HepG2 (cell line): ENCODE measurements around the gene RCBTB1. TPM values are rescaled to one million over a fixed set of nuclear protein-coding genes. Genes with fewer than 3 reads are reported as not detected.

Experiments
- AGO2 ChIP-seq: fragments of 200-400 bp; formaldehyde crosslinking; optimal IDR thresholded peaks from 2 replicates; pipeline ENCODE3; 2017; ENCODE audit warnings: mild to moderate bottlenecking, low read depth, low read length, moderate library complexity
- FOXO1 ChIP-seq: sonication (generic); formaldehyde crosslinking; IDR thresholded peaks from 2 replicates; pipeline ENCODE4 v1.4.0; 2020; ENCODE audit warnings: missing genetic modification reagents
- KDM3A ChIP-seq: IDR thresholded peaks from 2 replicates; pipeline ENCODE4 v1.6.1; 2018; ENCODE audit warnings: low read depth, missing compliant biosample characterization
- MXD4 ChIP-seq: IDR thresholded peaks from 2 replicates; pipeline ENCODE4 v1.6.1; 2016; ENCODE audit warnings: mild to moderate bottlenecking, missing biosample characterization, missing genetic modification reagents
- NAIF1 ChIP-seq: sonication (generic); formaldehyde crosslinking; IDR thresholded peaks from 2 replicates; pipeline ENCODE4 v1.5.0; 2020; ENCODE audit warnings: mild to moderate bottlenecking, missing genetic modification reagents, borderline replicate concordance
- NFKBIZ ChIP-seq: IDR thresholded peaks from 2 replicates; pipeline ENCODE4 v1.6.1; 2018; ENCODE audit warnings: missing genetic modification reagents, missing compliant biosample characterization
- PAX8 ChIP-seq: sonication (generic); formaldehyde crosslinking; IDR thresholded peaks from 2 replicates; pipeline ENCODE4 v1.8.0; 2022; ENCODE audit warnings: mild to moderate bottlenecking, missing genetic modification reagents, borderline replicate concordance
- SIX1 ChIP-seq: sonication (generic); formaldehyde crosslinking; IDR thresholded peaks from 2 replicates; pipeline ENCODE4 v1.4.0; 2020; ENCODE audit warnings: missing genetic modification reagents, borderline replicate concordance
- STAT5B ChIP-seq: sonication (generic); formaldehyde crosslinking; IDR thresholded peaks from 2 replicates; pipeline ENCODE4 v1.4.0; 2020; ENCODE audit warnings: missing genetic modification reagents
- ZNF12 ChIP-seq: sonication (generic); formaldehyde crosslinking; IDR thresholded peaks from 2 replicates; pipeline ENCODE4 v1.5.0; 2020; ENCODE audit warnings: missing genetic modification reagents
- ZNF33A ChIP-seq: sonication (generic); formaldehyde crosslinking; IDR thresholded peaks from 2 replicates; pipeline ENCODE4 v1.5.1; 2020; ENCODE audit warnings: missing genetic modification reagents, mild to moderate bottlenecking, moderate library complexity, borderline replicate concordance
- ZNF552 ChIP-seq: sonication (generic); formaldehyde crosslinking; IDR thresholded peaks from 2 replicates; pipeline ENCODE4 v1.9.0; 2022; ENCODE audit warnings: missing genetic modification reagents, mild to moderate bottlenecking, borderline replicate concordance
- ZNF83 ChIP-seq: sonication (generic); formaldehyde crosslinking; IDR thresholded peaks from 2 replicates; pipeline ENCODE4 v1.4.0; 2020; ENCODE audit warnings: missing genetic modification reagents, mild to moderate bottlenecking, borderline replicate concordance
- polyA plus RNA-seq, 8 experiments: library from polyadenylated mRNA; depleted of rRNA in 3 of 8; stranded (reverse) in 7 of 8; unstranded in 1 of 8; fragments of >200 nt; fragmentation: Illumina TruSeq in 4 of 8; extraction: Trizol in 4 of 8; gene quantifications; 2 replicates each; pipeline versions ENCODE4 v1.2.1 to v1.2.3, GENCODE V29; 2011 to 2016; ENCODE audit warnings: low read depth in 4 of 8, missing spikeins in 1 of 8, mixed read lengths in 1 of 8; ENCODE audit not compliant: insufficient read depth in 1 of 8
- total RNA-seq, 5 experiments: library from RNA; depleted of rRNA; stranded (reverse); fragments of >200 nt; fragmentation: Illumina TruSeq; extraction: Trizol; gene quantifications; 2 replicates each; pipeline ENCODE4 v1.2.3, GENCODE V29; 2016; ENCODE audit warnings: low read depth in 1 of 5
- TF ChIP-seq, protein P1 (sequence below): sonication (generic); formaldehyde crosslinking; IDR thresholded peaks from 2 replicates; pipeline ENCODE4 v1.5.0; 2020; ENCODE audit warnings: mild to moderate bottlenecking, missing genetic modification reagents
- TF ChIP-seq, protein P2 (sequence below): sonication (generic); formaldehyde crosslinking; IDR thresholded peaks from 2 replicates; pipeline ENCODE4 v1.9.0; 2022; ENCODE audit warnings: low read depth, missing genetic modification reagents
- TF ChIP-seq, protein P3 (sequence below): sonication (generic); formaldehyde crosslinking; IDR thresholded peaks from 2 replicates; pipeline ENCODE4 v1.4.0; 2020; ENCODE audit warnings: mild to moderate bottlenecking, missing genetic modification reagents

RCBTB1 gene
- total and polyA plus RNA-seq, 2 of the 13 experiments (the other 11 are each of a cell fraction or from before 2014, with no cell fraction given): 13.4 to 21.6 TPM

DNA sequence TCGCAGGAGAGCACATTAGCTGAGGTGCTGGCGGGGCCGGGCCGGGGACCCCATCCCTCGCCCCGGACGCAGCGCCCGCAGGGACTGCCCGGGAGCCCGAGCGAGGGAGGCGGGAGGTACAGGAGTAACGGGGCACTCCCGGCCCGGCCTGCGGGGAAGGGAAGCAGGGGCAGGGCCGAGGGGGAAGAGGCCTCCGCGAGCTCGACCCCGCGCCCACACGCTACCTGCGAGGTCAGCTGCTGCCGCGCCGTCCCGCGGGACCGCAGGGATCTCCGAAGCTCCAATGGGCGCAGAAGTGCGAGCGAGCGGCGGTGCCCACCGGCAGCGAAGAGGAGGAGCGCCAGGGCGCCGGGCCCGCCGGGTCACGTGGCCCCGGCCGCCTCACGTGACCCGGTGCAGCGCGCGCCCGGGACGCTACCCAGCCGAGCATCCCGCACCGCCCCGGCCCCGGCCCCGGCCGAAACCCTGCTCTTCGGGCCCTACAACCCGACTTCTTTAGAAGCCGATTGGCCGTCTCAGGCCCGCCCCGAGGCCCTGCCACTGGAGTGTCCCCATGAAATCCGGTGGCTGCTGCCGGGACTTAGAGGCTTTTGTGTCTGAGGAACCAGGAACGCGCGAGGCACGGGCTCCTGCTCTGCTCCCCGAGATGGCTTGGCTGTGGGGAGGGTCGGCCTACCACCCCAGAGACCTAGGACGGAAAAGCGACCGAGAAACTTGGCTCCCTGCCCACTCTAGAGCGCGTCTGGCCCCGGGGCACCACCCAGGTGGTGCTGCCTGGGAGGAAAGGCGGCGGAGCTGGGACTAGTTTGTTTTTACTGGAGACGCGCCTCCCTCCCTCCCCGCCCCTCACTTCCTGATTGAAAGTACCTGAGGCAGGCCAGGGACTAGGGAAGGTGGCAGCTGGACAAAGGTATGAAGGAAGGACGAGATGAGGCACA is at the start of gene RCBTB1 (continued):
- TF ChIP-seq, protein P1, sequence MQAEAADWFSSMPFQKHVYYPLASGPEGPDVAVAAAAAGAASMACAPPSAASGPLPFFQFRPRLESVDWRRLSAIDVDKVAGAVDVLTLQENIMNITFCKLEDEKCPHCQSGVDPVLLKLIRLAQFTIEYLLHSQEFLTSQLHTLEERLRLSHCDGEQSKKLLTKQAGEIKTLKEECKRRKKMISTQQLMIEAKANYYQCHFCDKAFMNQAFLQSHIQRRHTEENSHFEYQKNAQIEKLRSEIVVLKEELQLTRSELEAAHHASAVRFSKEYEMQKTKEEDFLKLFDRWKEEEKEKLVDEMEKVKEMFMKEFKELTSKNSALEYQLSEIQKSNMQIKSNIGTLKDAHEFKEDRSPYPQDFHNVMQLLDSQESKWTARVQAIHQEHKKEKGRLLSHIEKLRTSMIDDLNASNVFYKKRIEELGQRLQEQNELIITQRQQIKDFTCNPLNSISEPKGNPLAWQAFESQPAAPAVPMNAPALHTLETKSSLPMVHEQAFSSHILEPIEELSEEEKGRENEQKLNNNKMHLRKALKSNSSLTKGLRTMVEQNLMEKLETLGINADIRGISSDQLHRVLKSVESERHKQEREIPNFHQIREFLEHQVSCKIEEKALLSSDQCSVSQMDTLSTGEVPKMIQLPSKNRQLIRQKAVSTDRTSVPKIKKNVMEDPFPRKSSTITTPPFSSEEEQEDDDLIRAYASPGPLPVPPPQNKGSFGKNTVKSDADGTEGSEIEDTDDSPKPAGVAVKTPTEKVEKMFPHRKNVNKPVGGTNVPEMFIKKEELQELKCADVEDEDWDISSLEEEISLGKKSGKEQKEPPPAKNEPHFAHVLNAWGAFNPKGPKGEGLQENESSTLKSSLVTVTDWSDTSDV (CRISPR knock-in tag): peak; percentile 83
- no peak for TF ChIP-seq MXD4 (CRISPR knock-in tag)
- no peak for TF ChIP-seq STAT5B
- no peak for TF ChIP-seq NFKBIZ (CRISPR knock-in tag)
- no peak for TF ChIP-seq ZNF12 (CRISPR knock-in tag)
- TF ChIP-seq AGO2: peak; percentile 61
- TF ChIP-seq, protein P2, sequence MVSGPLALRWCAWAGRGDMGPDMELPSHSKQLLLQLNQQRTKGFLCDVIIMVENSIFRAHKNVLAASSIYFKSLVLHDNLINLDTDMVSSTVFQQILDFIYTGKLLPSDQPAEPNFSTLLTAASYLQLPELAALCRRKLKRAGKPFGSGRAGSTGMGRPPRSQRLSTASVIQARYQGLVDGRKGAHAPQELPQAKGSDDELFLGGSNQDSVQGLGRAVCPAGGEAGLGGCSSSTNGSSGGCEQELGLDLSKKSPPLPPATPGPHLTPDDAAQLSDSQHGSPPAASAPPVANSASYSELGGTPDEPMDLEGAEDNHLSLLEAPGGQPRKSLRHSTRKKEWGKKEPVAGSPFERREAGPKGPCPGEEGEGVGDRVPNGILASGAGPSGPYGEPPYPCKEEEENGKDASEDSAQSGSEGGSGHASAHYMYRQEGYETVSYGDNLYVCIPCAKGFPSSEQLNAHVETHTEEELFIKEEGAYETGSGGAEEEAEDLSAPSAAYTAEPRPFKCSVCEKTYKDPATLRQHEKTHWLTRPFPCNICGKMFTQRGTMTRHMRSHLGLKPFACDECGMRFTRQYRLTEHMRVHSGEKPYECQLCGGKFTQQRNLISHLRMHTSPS: peak; percentile 65; the same call in 1 of the 2 replicates
- TF ChIP-seq NAIF1 (CRISPR knock-in tag): no peak
- peak; percentile 43; the same call in 1 of the 2 replicates for TF ChIP-seq KDM3A (CRISPR knock-in tag)
- peak; percentile 42; the same call in 1 of the 2 replicates for TF ChIP-seq FOXO1 (CRISPR knock-in tag)
- TF ChIP-seq ZNF83 (CRISPR knock-in tag): no peak
- TF ChIP-seq, protein P3, sequence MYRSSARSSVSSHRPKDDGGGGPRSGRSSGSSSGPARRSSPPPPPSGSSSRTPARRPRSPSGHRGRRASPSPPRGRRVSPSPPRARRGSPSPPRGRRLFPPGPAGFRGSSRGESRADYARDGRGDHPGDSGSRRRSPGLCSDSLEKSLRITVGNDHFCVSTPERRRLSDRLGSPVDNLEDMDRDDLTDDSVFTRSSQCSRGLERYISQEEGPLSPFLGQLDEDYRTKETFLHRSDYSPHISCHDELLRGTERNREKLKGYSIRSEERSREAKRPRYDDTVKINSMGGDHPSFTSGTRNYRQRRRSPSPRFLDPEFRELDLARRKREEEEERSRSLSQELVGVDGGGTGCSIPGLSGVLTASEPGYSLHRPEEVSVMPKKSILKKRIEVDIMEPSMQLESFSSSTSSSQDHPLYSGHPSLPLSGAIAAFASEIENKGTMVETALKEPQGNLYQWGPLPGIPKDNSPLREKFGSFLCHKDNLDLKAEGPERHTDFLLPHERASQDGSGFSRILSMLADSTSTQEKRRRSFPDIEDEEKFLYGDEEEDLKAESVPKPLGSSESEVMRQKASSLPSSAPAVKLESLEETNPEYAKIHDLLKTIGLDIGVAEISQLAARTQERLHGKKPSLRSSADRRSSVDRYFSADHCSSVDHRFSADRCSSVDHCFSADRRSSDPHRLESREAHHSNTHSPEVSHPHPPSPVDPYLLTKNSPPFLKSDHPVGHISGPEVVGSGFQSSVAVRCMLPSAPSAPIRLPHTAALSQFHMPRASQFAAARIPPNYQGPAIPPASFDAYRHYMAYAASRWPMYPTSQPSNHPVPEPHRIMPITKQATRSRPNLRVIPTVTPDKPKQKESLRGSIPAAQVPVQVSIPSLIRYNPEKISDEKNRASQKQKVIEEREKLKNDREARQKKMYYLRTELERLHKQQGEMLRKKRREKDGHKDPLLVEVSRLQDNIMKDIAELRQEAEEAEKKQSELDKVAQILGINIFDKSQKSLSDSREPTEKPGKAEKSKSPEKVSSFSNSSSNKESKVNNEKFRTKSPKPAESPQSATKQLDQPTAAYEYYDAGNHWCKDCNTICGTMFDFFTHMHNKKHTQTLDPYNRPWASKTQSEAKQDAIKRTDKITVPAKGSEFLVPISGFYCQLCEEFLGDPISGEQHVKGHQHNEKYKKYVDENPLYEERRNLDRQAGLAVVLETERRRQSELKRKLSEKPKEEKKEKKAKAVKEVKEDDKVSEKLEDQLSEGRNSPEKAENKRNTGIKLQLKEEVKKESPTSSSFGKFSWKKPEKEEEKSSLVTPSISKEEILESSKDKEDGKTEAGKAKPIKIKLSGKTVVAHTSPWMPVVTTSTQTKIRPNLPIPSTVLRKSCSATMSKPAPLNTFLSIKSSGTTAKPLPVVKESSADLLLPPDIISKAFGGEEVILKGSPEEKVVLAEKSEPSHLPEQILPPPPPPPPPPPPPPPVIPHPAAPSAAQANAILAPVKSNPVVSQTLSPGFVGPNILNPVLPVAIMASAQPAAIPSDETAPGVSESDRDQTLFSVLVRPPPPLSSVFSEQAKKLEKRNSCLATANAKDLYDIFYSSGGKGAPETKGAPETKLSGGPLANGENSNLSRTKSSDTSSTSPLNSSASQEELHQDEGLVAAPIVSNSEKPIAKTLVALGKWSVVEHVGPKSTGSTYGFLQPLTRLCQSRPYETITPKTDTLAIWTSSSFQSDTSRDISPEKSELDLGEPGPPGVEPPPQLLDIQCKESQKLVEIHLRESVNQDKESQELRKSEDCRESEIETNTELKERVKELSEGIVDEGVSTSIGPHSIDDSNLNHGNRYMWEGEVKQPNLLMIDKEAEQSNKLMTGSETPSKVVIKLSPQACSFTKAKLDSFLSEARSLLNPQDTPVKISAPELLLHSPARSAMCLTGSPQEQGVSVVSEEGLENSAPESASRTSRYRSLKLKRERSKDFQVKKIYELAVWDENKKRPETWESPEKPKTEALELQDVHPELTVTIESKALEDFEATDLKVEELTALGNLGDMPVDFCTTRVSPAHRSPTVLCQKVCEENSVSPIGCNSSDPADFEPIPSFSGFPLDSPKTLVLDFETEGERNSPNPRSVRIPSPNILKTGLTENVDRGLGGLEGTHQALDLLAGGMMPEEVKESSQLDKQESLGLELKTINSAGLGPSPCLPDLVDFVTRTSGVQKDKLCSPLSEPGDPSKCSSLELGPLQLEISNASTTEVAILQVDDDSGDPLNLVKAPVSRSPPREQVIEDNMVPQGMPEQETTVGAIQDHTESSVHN (CRISPR knock-in tag): no peak
- no peak for TF ChIP-seq SIX1 (CRISPR knock-in tag)
- no peak; the same call in 1 of the 2 replicates for TF ChIP-seq PAX8
- TF ChIP-seq ZNF552 (CRISPR knock-in tag): no peak
- TF ChIP-seq ZNF33A: no peak
